ENCODE results near the gene SLC24A2. TPM values are rescaled to one million over a fixed set of nuclear protein-coding genes. Genes with fewer than 3 reads are reported as not detected.

SLC24A2 gene
- total RNA-seq, 1 experiment from 2014 or later: not detected

GRCh38 chr9:19748278-19749126 lies 40.3 kb downstream of the SLC24A2 start:
- H3K9me3 ChIP-seq (ENCODE audit: control insufficient read depth, insufficient read depth, low read depth, low read length): no peaks in the 10 kb centered on the region
- no peak overlapping the region for H3K4me3 ChIP-seq (ENCODE audit: low read depth in 2 of 2, low read length in 2 of 2)
- H3K4me1 ChIP-seq (ENCODE audit: control insufficient read depth, insufficient read depth, low read length): no peaks in the 10 kb centered on the region
- no peak overlapping the region for H3K27ac ChIP-seq (ENCODE audit: low read length)
- ChIA-PET CTCF (no interaction called here), POLR2A (no interaction called here)
- no peak for ATAC-seq
- BruUV-seq (replicated peaks): no TSS peak
- in situ Hi-C loops (cut with HindIII; ENCODE audit: low pct_unique_long_range_greater_than_20kb, low sequenced_read_pairs): no loop called here
- no peak for DNase-seq (ENCODE audit: low read depth, low spot score)
- TF ChIP-seq TCF7L2 (IDR thresholded peaks at IDR 0.05; ENCODE audit: low read depth, low read length) (no peak), CTCF (IDR thresholded peaks at IDR 0.05) (no peak), REST (IDR thresholded peaks at IDR 0.05; ENCODE audit: insufficient read depth in 1 of 2, low read depth in 2 of 2, low read length in 1 of 2) (no peak), SIN3A (IDR thresholded peaks at IDR 0.05; ENCODE audit: borderline replicate concordance, insufficient read depth, low read depth, low read length) (no peak), POLR2AphosphoS5 (IDR thresholded peaks at IDR 0.05; ENCODE audit: low read depth, low read length) (no peak)
- H3K36me3 ChIP-seq (ENCODE audit: control insufficient read depth, insufficient read depth, low read length): no peaks in the 10 kb centered on the region
- H3K27me3 ChIP-seq (ENCODE audit: control insufficient read depth, insufficient read depth, low read length): no peaks in the 10 kb centered on the region
- intact Hi-C loops (cut with micrococcal nuclease; ENCODE audit: unreplicated experiment): no loop called here

GRCh38 chr9:19746223-19746622 lies 42.6 kb downstream of the SLC24A2 start:
- intact Hi-C loops (cut with micrococcal nuclease; ENCODE audit: unreplicated experiment): no loop called here
- no peak for TF ChIP-seq REST (IDR thresholded peaks at IDR 0.05; ENCODE audit: insufficient read depth in 1 of 2, low read depth in 2 of 2, low read length in 1 of 2)
- no peak for TF ChIP-seq TCF7L2 (IDR thresholded peaks at IDR 0.05; ENCODE audit: low read depth, low read length)
- Histone ChIP-seq H3K4me1 (ENCODE audit: control insufficient read depth, insufficient read depth, low read length) (no peaks in the 10 kb centered on the region), H3K27ac (ENCODE audit: low read length) (no peak overlapping the region), H3K27me3 (ENCODE audit: control insufficient read depth, insufficient read depth, low read length) (no peaks in the 10 kb centered on the region), H3K4me3 (ENCODE audit: low read depth in 2 of 2, low read length in 2 of 2) (no peak overlapping the region), H3K36me3 (ENCODE audit: control insufficient read depth, insufficient read depth, low read length) (no peaks in the 10 kb centered on the region), H3K9me3 (ENCODE audit: control insufficient read depth, insufficient read depth, low read depth, low read length) (no peaks in the 10 kb centered on the region)
- in situ Hi-C loops (cut with HindIII; ENCODE audit: low pct_unique_long_range_greater_than_20kb, low sequenced_read_pairs): no loop called here
- no TSS peak for BruUV-seq (replicated peaks)
- ATAC-seq: no peak
- DNase-seq (ENCODE audit: low read depth, low spot score): no peak
- ChIA-PET CTCF (no interaction called here), POLR2A (no interaction called here)
